Stimulated activated CD4-positive, alpha-beta T cell treated with anti-CD3 and anti-CD28 coated beads, Interleukin-15, amount 100 ng/mL, for 48 hours (primary cell): Measurements from ENCODE around the gene FAM241B.

Experiments used
- DNase-seq, 2 donors: peaks; one replicate each; pipeline ENCODE4 v3.0.0-alpha.2; 2020; ENCODE audit warnings: low read depth in 2 of 2

FAM241B gene, protein sequence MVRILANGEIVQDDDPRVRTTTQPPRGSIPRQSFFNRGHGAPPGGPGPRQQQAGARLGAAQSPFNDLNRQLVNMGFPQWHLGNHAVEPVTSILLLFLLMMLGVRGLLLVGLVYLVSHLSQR

DNA sequence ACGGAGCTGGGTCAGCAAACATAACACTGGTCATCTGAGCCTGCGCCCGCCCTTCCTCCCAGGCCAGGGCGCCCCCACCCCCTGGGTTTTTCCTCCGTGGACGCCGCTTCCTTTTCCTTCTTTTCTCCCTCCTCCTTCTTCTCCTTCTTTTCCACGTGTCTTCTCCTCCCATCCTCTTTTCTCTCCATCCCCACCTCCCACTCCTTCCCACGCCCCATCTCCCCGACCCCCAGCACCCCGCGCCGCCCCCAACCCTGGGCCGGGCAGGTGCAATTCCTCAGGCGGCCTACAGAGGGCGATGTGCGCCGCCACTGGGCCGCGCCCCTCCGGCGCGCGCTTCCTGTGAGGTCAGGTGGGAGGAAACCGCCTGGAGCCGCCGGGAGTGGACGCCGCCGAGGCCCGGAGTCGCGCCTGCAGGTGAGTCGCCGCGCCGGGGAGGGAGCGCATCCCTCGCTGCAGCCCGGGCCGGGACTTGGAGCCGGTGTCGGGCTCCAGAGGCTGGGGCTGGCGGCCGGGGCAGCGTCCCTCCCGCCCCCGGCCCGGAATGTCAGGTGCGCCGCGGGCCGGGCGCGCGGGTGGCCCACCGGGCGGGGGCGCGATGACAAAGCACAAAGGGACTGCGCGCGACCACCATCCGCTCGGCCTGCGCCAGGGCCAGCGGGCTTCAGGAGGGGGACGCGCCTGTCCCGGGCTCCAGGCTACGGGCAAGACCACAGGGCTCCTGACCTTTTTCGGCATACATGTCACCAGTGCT lies at the start of gene FAM241B:
FAM241B (plus strand) TSS at position 351 of the 754 bp plus-strand sequence. CDS start 1,497 bp downstream, outside the sequence.
- DNase-seq = peak; percentile 54 to 68

DNA sequence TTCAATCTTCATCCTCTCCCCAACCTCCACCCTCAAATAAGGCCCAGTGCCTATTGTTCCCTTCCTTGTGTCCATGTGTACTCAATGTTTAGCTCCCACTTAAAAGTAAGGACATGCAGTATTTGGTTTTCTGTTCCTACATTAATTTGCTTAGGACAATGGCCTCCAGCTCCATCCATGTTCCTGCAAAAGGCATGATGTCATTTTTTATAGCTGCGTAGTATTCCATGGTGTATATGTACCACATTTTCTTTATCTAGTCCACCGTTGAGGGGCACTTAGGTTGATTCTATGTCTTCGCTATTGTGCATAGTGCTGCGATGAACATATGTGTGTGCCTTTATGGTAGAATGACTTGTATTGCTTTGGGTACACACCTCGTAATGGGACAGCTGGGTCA lies 49.6 kb upstream of the FAM241B start:
- DNase-seq = no peak

DNA sequence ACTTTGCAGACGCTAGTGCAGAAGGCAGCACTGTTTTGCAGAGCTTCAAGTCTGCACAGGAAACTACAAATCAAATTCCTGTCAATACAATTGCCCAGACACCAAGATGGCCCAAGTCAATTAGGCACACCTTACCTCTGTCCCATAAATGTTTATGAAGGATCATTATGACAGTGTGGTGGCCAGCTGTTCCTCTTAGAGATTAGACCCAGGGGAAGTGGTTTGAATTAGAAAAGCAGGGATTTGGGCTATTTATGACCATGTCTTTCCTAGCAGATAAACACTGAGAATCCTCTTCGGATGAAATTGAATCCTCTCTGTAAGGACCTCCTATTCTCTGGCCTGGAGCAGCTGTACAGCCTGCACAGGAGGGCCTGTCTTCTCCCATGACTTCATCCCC lies 46.9 kb upstream of the FAM241B start:
- no peak for DNase-seq

DNA sequence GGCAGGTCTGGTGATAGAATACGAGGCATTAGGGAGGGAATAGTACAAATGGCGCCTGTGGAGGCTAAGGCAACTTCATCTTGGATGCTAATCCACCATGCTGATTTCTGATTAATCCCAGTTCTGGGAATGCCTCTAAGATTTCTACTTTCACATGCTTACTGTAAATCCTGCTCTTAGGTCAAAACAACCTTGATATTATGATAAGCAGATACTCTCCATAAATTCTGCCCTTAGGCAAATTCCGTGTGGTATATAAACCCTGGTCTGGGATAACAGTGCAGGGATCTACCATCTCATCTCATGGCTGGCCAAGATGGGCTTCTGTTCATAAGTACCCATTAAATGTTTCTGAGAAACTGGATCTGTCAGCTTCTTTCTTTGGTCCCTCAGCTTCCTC lies 45.4 kb upstream of the FAM241B start:
- DNase-seq = no peak

DNA sequence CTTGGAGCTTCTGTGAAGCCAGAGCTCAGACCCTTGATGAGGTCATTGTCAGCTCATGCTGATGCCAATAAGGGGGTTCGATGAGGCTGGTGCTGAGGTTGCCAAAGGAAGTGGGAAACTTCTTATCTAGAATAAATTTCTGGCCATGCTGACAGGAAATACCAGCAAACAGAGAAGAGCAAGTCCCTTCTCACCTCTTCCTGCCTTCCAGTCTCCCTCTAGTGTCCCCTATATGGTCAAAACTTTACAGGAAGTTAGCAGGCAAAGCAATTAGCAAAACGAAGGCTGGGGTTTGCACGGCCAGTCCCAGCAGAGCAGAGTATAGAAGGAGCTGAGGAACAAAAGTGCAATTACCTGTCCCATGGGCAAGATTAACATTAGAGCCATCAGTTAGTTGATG lies 41.7 kb upstream of the FAM241B start:
- DNase-seq = no peak

DNA sequence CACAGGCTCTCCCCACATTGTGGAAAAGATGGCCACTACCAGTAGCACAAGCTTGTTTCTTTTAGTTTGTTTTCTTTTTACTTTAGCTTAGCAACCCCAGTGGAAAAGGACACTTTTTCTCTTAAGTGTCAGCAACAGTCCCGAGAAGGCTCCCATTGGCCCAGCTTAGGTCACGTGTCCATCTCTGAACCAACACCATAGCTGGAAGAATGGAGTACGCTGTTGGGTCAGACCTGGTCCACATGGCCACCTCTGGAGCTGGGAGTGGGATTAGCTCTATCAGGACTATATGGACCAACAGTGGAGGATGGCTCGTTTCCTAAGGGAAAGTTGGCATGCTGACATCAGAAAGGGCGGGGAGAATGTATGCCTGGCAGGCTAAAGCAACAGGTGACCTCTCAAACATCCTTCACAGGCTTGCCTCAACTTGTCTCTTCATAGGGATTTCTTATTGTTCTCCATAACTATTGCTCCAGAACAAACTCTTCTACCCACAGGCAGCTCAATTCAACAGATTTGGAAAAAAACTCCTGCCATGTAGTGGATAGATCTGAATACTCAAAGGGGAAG lies 29.2 kb upstream of the FAM241B start:
- DNase-seq = no peak

DNA sequence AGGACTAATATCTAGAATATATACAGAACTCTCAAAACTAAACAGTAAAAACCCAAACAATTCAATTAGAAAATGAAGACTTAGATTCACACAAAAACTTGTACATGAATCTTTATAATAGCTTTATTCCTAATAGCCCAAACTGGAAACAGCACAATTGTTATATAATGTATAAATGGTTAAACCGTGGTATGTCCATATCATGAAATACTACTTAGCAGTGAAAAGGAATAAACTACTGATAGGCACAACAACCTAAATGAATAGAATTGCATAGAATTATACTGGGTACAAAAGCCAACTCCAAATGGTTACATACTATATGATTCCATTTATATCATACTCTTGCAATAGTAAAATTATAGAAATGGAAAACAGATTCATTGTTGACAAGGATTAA lies 21.0 kb upstream of the FAM241B start:
- no peak for DNase-seq

DNA sequence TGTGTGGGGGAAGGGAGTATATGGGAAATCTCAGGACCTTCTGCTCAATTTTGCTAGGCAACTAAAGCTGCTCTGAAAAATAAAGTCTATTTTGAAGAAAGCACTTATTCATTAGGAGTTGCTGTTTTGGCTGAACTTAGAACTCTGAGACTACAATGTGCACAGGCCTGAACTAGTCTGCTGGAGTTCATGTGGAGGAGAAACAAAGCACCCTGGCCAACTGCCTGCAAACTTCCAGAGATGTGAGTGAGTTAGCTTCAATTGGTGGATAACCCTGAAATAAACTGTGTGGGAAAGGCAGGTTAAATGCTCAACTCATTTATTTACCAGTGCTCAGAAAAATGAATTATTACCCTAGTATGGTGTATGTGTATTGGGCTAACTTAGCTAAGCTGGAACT lies 17.3 kb upstream of the FAM241B start:
- no peak for DNase-seq

DNA sequence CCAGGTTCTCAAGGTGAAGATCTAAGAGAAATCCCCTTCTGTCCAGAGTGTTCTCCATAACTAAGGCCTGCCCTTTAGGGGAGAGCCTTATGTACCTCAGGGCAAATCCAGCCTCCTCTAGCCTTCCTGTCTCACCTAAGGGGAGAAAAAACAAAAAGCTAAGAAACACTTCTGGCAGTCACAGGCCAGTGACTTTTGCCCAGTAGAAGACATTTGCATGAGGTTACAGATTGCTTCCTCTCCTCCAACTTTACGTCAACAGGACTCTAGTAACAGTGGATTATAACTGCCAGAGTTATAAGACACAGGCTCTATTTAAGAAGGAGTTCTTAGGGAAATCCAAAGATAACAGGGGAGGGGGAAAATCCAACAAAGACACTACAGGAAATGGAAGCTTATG lies 15.9 kb upstream of the FAM241B start:
- DNase-seq = no peak

DNA sequence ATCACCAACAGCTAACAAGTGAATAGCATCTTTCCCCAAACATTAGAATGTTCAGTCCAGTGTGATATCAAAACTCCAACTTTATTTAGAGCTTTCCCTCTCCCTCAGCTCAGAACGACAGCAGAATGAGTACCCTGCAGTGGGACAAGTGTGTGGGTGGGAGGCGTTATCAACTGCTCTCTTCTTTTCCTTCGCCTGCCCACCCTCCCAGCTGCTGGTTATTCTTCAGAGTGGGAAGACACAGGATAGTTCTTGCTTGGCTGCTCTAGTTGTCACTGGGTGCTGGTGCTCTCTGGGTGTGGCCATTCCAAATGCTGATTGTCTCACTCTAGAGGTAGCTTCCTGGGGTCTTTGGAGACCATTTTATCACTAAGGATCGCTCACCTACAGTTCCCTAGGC lies 13.7 kb upstream of the FAM241B start:
- DNase-seq = no peak

DNA sequence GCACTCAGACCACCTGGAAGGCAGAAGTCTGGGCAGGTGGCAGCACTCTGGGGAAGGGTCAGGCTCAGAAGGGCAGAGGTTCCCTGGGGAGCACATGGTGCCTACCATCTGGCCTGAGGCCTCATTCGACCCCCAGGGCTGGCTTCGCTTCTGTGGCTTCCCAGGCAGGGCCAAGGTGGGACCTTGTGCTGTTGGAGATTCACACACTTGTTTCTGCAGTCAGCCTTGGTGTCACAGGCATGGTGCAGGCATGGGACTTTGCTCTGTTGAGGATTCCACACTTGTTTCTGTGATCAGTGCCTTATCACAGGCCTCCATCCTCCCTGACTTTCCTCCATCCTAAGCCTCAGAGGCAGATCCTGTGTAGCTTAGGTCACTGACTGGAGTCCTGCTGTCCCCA lies 11.3 kb upstream of the FAM241B start:
- DNase-seq = no peak

DNA sequence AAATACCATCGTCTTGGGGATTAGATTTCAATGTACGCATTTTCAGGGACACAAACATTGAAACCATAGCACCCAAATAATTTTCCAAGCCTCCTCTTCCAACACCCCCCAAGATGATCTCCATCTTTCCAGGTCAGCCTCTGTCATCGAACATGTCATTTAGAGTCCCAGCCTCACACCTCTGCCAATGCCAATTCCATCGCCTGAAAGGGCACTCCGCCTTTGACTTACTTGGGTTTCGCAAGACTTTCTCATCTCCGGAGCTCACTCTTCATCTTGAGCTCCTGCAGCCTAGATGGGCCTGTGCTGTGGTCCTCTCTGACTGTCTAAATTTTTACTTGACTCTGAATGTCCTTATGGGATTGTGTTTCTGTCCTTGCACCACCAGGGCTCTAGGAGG lies 10.4 kb upstream of the FAM241B start:
- no peak for DNase-seq

DNA sequence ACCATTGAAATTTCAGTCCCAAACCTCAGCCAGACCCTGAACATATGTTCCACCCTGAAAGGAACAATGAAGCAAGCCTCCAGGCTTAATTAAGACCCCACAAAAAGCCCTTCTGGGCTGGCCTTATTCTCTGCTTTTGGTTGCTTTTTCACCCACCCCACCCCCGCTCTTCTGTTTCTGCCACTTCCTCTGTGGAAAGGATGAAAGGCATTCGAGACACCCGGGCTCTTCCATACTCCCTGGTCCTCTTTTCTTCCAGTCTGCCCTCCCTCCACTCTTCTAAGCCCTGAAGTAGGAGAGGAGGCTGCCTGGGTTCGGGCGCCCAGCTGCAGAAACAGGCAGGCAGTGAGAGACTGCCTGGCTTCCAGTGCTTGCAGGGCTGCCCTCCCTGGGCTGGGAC lies 9.4 kb upstream of the FAM241B start:
- DNase-seq = no peak

DNA sequence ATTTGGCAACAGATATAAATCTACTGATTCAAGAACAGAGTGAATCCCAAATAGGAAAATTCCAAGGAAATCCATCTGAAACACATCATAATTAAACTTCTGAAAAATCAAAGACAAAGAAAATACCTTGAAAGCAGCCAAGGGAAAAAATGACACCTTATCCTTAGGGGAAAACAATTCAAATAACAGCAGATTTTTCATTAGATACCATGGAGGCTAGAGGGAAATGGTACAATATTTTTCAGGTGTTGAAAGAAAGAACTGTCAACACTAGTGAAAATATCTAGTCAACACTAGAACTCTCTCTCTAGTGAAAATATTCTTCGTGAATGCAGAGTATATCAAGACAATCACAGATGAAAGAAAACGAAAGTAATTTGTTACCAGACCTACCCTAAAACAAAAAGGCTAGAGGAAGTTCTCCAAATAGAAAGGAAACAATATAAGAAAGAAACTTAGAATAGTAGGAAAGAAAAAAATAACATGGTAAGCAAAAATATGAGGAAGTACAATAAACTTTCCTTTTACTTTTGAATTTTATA lies 5.7 kb upstream of the FAM241B start:
- no peak for DNase-seq

DNA sequence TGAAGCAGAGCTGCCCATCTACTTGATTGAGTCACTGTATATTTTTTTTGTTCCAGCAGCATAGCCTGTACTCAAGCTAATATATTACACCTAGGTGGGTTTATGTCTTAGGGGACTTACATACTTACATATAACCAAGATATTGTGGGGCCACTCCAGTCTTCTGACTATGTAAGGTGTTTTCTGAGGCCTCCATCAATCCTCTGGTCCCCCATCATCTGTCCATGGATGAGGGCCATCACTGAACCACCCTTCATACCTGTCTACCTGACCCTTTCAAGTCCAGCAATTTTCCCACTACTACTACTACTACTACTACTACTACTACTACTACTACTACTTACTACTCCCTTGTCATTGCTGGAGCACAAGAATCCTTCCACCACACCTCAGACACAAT lies 3.2 kb upstream of the FAM241B start:
- no peak for DNase-seq

DNA sequence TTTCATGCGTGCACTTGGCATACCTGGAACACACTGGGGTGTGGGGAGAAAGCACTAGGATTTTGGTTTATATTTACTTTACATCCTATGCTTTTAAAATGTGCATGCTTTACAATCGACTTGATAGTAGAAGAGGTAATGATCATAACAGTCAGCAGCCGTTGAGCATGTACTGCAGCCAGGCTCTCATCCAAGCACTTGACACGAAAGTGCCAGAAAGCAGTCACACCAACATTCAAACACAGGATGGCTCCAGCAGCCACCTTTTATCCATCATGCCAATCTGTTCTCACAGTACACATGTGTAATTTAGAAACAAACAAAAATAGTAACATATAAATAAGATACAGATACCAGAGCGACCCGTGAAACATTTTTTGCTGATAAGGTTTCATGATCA lies 1.2 kb upstream of the FAM241B start:
- no peak for DNase-seq

DNA sequence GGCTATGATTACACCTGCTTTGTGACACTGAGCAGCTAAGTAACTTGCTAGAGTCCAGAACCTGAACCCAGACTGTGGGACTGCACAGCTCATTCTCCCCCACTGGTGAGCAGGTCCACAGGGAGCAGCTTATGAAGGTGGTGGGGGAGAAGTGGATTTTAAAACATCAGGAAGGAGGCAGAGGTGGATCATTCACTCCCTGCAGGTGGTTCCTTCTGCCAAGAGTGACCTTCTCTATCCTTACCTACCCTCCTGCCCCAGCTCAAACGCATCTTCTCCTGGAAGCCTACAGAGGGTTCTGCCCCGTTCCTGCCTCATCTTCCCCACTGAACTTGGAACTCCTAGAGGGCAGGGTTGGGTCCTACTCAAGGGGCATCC lies 539 bp upstream of the FAM241B start:
- DNase-seq = no peak

DNA sequence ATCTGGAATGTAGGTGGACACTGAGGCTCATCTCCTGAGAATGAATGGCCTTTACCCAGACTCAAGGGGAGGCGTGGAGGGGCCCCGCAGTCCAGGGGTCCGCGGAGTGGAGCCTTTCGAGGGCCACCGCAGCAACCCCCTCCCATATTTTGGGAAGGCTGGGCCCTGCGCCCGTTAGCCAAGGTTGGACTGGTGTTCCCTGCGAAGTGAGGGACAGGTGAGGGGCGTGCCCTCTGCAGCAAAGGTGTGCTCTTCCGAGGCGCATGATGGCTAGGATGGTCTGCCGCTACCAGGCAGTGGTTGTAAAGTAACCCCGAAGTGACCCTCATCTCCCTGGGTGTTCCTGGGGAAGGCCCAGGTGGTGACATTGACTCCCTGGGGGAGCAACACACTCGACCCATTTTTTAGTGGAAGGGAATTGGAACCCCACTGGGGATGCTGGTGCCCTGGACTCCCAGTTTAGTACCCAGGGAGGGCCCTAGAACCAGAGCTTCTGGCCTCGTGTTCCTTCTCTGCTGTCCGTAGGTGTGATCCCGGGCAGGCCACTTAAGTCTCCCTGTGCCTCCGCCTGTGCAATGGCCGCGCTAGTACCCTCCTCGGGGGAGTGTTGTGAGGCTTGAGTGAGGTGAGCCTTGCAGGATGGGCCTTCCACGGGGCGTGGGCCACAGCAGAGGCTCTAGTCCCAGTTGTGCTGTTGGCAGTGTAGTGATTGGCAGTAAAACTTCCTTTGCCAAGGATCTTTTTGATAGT lies 779 bp downstream of the FAM241B start:
- DNase-seq = no peak

DNA sequence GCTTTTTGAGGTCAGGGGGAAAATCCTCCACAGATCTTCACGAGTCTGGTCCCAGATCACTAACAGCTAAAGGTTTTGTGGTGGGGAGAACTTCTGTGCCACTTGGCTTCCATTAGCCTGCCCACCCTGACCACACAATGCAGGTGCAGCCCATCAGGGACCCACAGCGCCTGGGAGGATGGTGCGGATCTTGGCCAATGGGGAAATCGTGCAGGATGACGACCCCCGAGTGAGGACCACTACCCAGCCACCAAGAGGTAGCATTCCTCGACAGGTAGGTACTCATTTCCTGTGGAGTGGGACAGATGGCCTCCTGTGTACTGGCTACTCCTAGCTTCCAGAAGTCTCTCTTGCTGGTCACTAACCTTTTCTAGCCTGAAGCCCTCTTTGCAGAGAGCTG lies 1.5 kb downstream of the FAM241B start:
- no peak for DNase-seq

DNA sequence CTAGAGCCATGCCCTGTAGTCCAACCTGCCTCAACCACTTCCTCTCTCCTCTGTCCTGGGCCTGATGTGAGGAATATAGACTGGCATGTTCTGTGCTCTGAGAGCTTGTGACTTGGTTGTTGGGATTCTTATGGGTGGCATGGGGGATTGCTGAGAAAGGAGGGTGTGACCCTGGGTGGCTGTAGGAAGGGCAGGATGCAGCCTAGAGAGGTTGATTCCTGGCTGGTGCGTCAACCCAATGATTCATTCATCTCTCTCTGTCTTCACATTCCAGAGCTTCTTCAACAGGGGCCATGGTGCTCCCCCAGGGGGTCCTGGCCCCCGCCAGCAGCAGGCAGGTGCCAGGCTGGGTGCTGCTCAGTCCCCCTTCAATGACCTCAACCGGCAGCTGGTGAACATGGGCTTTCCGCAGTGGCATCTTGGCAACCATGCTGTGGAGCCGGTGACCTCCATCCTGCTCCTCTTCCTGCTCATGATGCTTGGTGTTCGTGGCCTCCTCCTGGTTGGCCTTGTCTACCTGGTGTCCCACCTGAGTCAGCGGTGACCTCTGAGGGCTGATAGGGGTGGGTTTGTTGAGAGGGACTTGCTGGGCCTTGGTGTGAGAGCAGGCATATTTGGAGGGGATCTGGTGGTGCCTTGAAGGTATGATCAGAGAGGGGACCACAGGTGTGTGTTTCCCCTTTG lies 2.6 kb downstream of the FAM241B start:
- DNase-seq = no peak

DNA sequence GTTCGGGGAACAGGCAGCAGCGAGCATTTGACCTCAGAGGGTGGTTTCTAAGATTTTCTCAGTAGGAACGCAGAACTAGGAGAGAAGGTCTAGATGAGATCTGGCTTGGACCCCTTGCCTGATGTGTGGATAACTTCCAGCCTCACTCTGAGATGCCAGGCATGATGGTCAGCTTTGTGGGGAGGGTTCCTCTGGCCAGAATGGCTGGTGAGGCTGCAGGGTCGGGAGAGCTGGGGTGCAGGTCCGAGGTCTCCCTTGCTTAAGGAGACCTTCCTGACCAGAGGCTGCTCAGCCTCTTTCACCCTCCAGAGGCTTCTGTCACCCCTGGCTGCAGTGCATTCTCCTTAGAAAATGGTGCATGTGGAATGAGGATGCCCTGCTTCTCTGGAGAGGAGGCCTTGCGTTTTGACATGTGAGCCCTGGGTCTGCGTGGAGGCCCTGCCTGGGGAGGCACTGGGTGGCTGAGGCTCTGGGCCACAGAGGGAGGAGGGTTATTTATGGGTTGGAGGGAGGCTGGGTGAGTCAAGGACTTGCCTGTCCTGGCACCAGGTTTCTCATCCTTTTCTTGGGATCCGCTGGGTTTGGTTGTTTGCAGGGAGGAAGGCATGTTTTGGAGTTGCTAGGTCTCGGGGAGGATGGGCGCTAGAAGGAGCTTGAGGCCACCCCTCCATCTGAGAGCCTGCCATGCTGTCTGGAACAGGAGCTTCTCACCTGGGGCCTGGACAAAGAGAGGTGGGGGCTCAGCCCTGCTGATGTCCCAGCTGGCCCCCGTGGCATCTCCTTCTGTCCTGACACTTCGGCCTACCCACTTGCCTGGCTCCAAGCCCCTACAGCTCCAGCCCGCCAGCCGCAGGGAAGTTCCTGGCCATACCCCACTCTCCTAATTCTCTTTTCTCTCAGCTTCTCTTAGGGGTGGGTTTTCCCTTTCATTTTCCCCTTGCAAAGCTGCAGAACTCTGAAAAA lies 3.9 kb downstream of the FAM241B start:
- DNase-seq = no peak
